GM12865 (cell line): Measurements from ENCODE around the gene XPO4.

ENCODE experiments used
- DNase-seq: peaks from one replicate; pipeline ENCODE4 v3.0.0; 2010; ENCODE audit warnings: low read depth
- H3K4me3 ChIP-seq: 2 replicates; pipeline ENCODE4 v1.5.1; 2011; ENCODE audit warnings: mild to moderate bottlenecking, low read depth, low read length, control low read depth
- CTCF ChIP-seq: IDR thresholded peaks from 2 replicates; pipeline ENCODE4 v1.5.1; 2011; ENCODE audit warnings: low read length, control low read depth, low read depth, inconsistent platforms; ENCODE audit not compliant: insufficient read depth; ENCODE audit errors: missing control alignments

The XPO4 gene

GRCh38 chr13:20860844-20861243, 41.7 kb downstream of the XPO4 start:
- DNase-seq = no peak
- TF ChIP-seq CTCF = no peak
- H3K4me3 ChIP-seq = no peak overlapping the region

GRCh38 chr13:20856650-20857049, 45.9 kb downstream of the XPO4 start:
- DNase-seq = no peak
- no peak for TF ChIP-seq CTCF
- H3K4me3 ChIP-seq = no peak overlapping the region

GRCh38 chr13:20851844-20852402, 50.6 kb downstream of the XPO4 start:
- H3K4me3 ChIP-seq = no peak overlapping the region

GRCh38 chr13:20848944-20849343, 53.6 kb downstream of the XPO4 start:
- H3K4me3 ChIP-seq = no peak overlapping the region
- no peak for TF ChIP-seq CTCF
- DNase-seq = no peak

More at GRCh38 chr13:20851844-20852402, 50.6 kb downstream of the XPO4 start:
- DNase-seq = no peak
- no peak for TF ChIP-seq CTCF

GRCh38 chr13:20848203-20848602, 54.3 kb downstream of the XPO4 start:
- DNase-seq = no peak
- no peak overlapping the region for H3K4me3 ChIP-seq
- no peak for TF ChIP-seq CTCF

- no peak for TF ChIP-seq CTCF
- DNase-seq = no peak
- no peak overlapping the region for H3K4me3 ChIP-seq
These were observed 55.2 kb downstream of the XPO4 start for GRCh38 chr13:20847296-20847695.

GRCh38 chr13:20843166-20843565, 59.4 kb downstream of the XPO4 start:
- no peak overlapping the region for H3K4me3 ChIP-seq
- no peak for TF ChIP-seq CTCF
- DNase-seq = no peak
